ENCODE data around the gene ESRRB.

Gene ESRRB

GRCh38 chr14:76354310-76354709 is 21.6 kb upstream of the ESRRB start:
- no peak for DNase-seq

GRCh38 chr14:76355771-76356170 is 20.2 kb upstream of the ESRRB start:
- DNase-seq, result no peak

- no peak for DNase-seq
Measured at GRCh38 chr14:76371066-76371465, 4.9 kb upstream of the ESRRB start.

- no peak for DNase-seq
Measured at GRCh38 chr14:76373456-76373855, 2.5 kb upstream of the ESRRB start.

- DNase-seq, result no peak
Measured at GRCh38 chr14:76375484-76375883, 453 bp upstream of the ESRRB start.

GRCh38 chr14:76376409-76376877 is 506 bp downstream of the ESRRB start:
- DNase-seq, result no peak

- DNase-seq, result no peak
Measured at GRCh38 chr14:76376878-76377734, 1.2 kb downstream of the ESRRB start.

GRCh38 chr14:76377735-76378074 is 1.8 kb downstream of the ESRRB start:
- no peak for DNase-seq

GRCh38 chr14:76380991-76381390 is 5.1 kb downstream of the ESRRB start:
- no peak for DNase-seq

- no peak for DNase-seq
Measured at GRCh38 chr14:76381817-76382494, 6.0 kb downstream of the ESRRB start.

- no peak for DNase-seq
Measured at GRCh38 chr14:76382495-76382832, 6.5 kb downstream of the ESRRB start.

GRCh38 chr14:76385435-76385834 is 9.5 kb downstream of the ESRRB start:
- no peak for DNase-seq

- DNase-seq, result peak; percentile 75
Measured at GRCh38 chr14:76386944-76387782, 11.2 kb downstream of the ESRRB start.

GRCh38 chr14:76389841-76390240 is 13.9 kb downstream of the ESRRB start:
- DNase-seq, result no peak

- DNase-seq, result no peak
Measured at GRCh38 chr14:76390621-76391020, 14.7 kb downstream of the ESRRB start.

- no peak for DNase-seq
Measured at GRCh38 chr14:76391981-76392690, 16.2 kb downstream of the ESRRB start.

GRCh38 chr14:76394569-76394968 is 18.6 kb downstream of the ESRRB start:
- no peak for DNase-seq

GRCh38 chr14:76395161-76395560 is 19.2 kb downstream of the ESRRB start:
- no peak for DNase-seq

GRCh38 chr14:76396714-76397187 is 20.8 kb downstream of the ESRRB start:
- DNase-seq, result no peak

GRCh38 chr14:76405627-76406026 is 29.7 kb downstream of the ESRRB start:
- no peak for DNase-seq

GRCh38 chr14:76407449-76408150 is 31.7 kb downstream of the ESRRB start:
- no peak for DNase-seq

GRCh38 chr14:76408877-76409276 is 32.9 kb downstream of the ESRRB start:
- DNase-seq, result no peak

Data from activated CD4-positive, alpha-beta T cell treated with anti-CD3 and anti-CD28 coated beads, Interleukin-2, amount 50 U/mL, for 16 hours (primary cell).